OCI-LY7 (cell line): ENCODE measurements around the gene OGFOD3. TPM values are rescaled to one million over a fixed set of nuclear protein-coding genes. Genes with fewer than 3 reads are reported as not detected.

Experiments used
- BruUV-seq: library from RNA; stranded (reverse); fragments of 400-500 nt; replicated peaks from 2 replicates; lab custom pipeline; 2021; lab: Mats Ljungman, UMichigan
- CTCF ChIA-PET: fragments of 300-600 bp; sonication (Branson Sonifier 250); formaldehyde crosslinking; loops from one replicate; lab custom pipeline; 2022; ENCODE audit warnings: antibody characterized with exemption; ENCODE audit not compliant: unreplicated experiment; lab: Charles Lee
- POLR2A ChIA-PET: fragments of 300-600 bp; sonication (Branson Sonifier 250); formaldehyde crosslinking; loops from one replicate; lab custom pipeline; 2022; ENCODE audit warnings: antibody characterized with exemption; lab: Charles Lee
- DNase-seq: peaks from one replicate; pipeline ENCODE4 v3.0.0-alpha.2; 2015; ENCODE audit warnings: low spot score
- H2AFZ ChIP-seq: fragments of 200-600 bp; sonication (generic), shearing (Covaris generic); 2 replicates; pipeline ENCODE4 v1.6.1; 2014; ENCODE audit warnings: mild to moderate bottlenecking, antibody characterized with exemption, low read length, moderate library complexity
- H3K27ac ChIP-seq: fragments of 200-600 bp; sonication (generic); 2 replicates; pipeline ENCODE4 v1.5.1; 2014; ENCODE audit warnings: mixed run types, low read depth, mild to moderate bottlenecking, moderate library complexity, low read length, inconsistent platforms; ENCODE audit not compliant: poor library complexity, severe bottlenecking
- H3K36me3 ChIP-seq: fragments of 200-600 bp; sonication (generic); 2 replicates; pipeline ENCODE4 v1.6.1; 2014; ENCODE audit warnings: mild to moderate bottlenecking, antibody characterized with exemption, low read length, moderate library complexity, mixed read lengths; ENCODE audit not compliant: insufficient read depth
- H3K4me1 ChIP-seq: fragments of 200-600 bp; sonication (generic); 2 replicates; pipeline ENCODE4 v1.5.1; 2014; ENCODE audit warnings: mild to moderate bottlenecking, low read length; ENCODE audit not compliant: insufficient read depth, poor library complexity, severe bottlenecking
- H3K4me2 ChIP-seq: fragments of 200-600 bp; sonication (generic); 2 replicates; pipeline ENCODE4 v1.6.1; 2014; ENCODE audit warnings: mild to moderate bottlenecking, low read length
- H3K4me3 ChIP-seq: fragments of 200-600 bp; sonication (generic); 2 replicates; pipeline ENCODE4 v1.5.1; 2014; ENCODE audit warnings: mild to moderate bottlenecking, low read depth, low read length; ENCODE audit not compliant: poor library complexity, severe bottlenecking
- H3K79me2 ChIP-seq: fragments of 200-600 bp; sonication (generic); 2 replicates; pipeline ENCODE4 v1.6.1; 2016; ENCODE audit warnings: low read depth, mild to moderate bottlenecking, low read length, moderate library complexity, mixed read lengths; ENCODE audit not compliant: insufficient read depth
- H3K9me2 ChIP-seq: fragments of 200-600 bp; sonication (generic); 2 replicates; pipeline ENCODE4 v1.6.1; 2016; ENCODE audit warnings: mild to moderate bottlenecking, low read length, mixed read lengths; ENCODE audit not compliant: insufficient read depth
- H3K9me3 ChIP-seq: fragments of 200-600 bp; sonication (generic); 2 replicates; pipeline ENCODE4 v1.6.1; 2014; ENCODE audit warnings: mild to moderate bottlenecking, mixed run types, low read length, mixed read lengths
- H4K20me1 ChIP-seq: fragments of 200-600 bp; sonication (generic); 2 replicates; pipeline ENCODE4 v1.6.1; 2014; ENCODE audit warnings: mild to moderate bottlenecking, antibody characterized with exemption, low read length, moderate library complexity, mixed read lengths; ENCODE audit not compliant: insufficient read depth
- CTCF ChIP-seq: fragments of 200-600 bp; sonication (generic); conservative IDR thresholded peaks from 2 replicates; pipeline ENCODE4 v1.5.1; 2014; ENCODE audit warnings: mild to moderate bottlenecking, antibody characterized with exemption, low read length, moderate library complexity, mixed read lengths
- EZH2phosphoT487 ChIP-seq: fragments of 200-600 bp; sonication (generic); IDR thresholded peaks from 2 replicates; pipeline ENCODE4 v1.6.1; 2018; ENCODE audit warnings: low read depth, borderline replicate concordance, mild to moderate bottlenecking, mixed run types, antibody characterized with exemption, low read length, moderate library complexity, mixed read lengths
- intact Hi-C: fragments of 100-400 bp; cut with micrococcal nuclease; formaldehyde crosslinking; loops from one replicate; pipeline ENCODE4 v1.10.0; 2022; ENCODE audit not compliant: unreplicated experiment
- total RNA-seq, 2 experiments: library from RNA; depleted of rRNA in 1 of 2; stranded (reverse); fragments of >200 nt in 1 of 2; shearing (Covaris generic) in 1 of 2; gene quantifications; 2 replicates each; pipeline ENCODE4 v1.2.3, GENCODE V29; 2014 to 2022

OGFOD3 gene
- total RNA-seq, 2 experiments from 2014 or later = 55.6 to 65.2 TPM

- H3K36me3 ChIP-seq = peaks cover 37% of the 10 kb centered on the region; the same call in 1 of the 2 replicates
- H3K9me3 ChIP-seq = no peaks in the 10 kb centered on the region
- BruUV-seq = no TSS peak
- H3K79me2 ChIP-seq = no peaks in the 10 kb centered on the region
- intact Hi-C loops = no loop called here
- no peak for DNase-seq
- H4K20me1 ChIP-seq = no peaks in the 10 kb centered on the region
- H3K4me1 ChIP-seq = peaks cover 6% of the 10 kb centered on the region
- TF ChIP-seq CTCF (no peak), EZH2phosphoT487 (no peak)
- POLR2A ChIA-PET = interaction anchor here (0.7 kb wide), 2 partner anchors 372 to 435 kb away, joined by 5 read pairs; no protein-coding TSS in a partner anchor
- no peak overlapping the region for H2AFZ ChIP-seq
- H3K4me3 ChIP-seq = no peak overlapping the region
- no peak overlapping the region for H3K27ac ChIP-seq
- H3K4me2 ChIP-seq = no peak overlapping the region
- CTCF ChIA-PET = no interaction called here
- no peaks in the 10 kb centered on the region for H3K9me2 ChIP-seq
Observed at GRCh38 chr17:82410014-82410716, 8.2 kb downstream of the OGFOD3 start.

- Histone ChIP-seq H3K4me2 (no peak overlapping the region), H2AFZ (no peak overlapping the region), H3K4me3 (no peak overlapping the region), H3K79me2 (no peaks in the 10 kb centered on the region), H3K4me1 (peaks cover 6% of the 10 kb centered on the region), H4K20me1 (no peaks in the 10 kb centered on the region), H3K9me3 (no peaks in the 10 kb centered on the region), H3K36me3 (peaks cover 31% of the 10 kb centered on the region), H3K9me2 (no peaks in the 10 kb centered on the region), H3K27ac (no peak overlapping the region)
- no TSS peak for BruUV-seq
- intact Hi-C loops = no loop called here
- ChIA-PET POLR2A (no interaction called here), CTCF (no interaction called here)
- TF ChIP-seq EZH2phosphoT487 = no peak
- TF ChIP-seq CTCF = no peak
- no peak for DNase-seq
Observed at GRCh38 chr17:82408938-82409318, 9.5 kb downstream of the OGFOD3 start.

GRCh38 chr17:82408288-82408937 is 10.0 kb downstream of the OGFOD3 start:
- peaks cover 34% of the 10 kb centered on the region for H3K36me3 ChIP-seq
- H3K79me2 ChIP-seq = no peaks in the 10 kb centered on the region
- intact Hi-C loops = no loop called here
- no peaks in the 10 kb centered on the region for H4K20me1 ChIP-seq
- CTCF ChIA-PET = no interaction called here
- POLR2A ChIA-PET = no interaction called here
- peaks cover 10% of the 10 kb centered on the region for H3K4me1 ChIP-seq
- H3K9me3 ChIP-seq = no peaks in the 10 kb centered on the region
- H3K9me2 ChIP-seq = no peaks in the 10 kb centered on the region
- TF ChIP-seq EZH2phosphoT487 (no peak), CTCF (no peak)
- H3K4me3 ChIP-seq = no peak overlapping the region
- no peak overlapping the region for H3K27ac ChIP-seq
- no peak for DNase-seq
- no peak overlapping the region for H2AFZ ChIP-seq
- H3K4me2 ChIP-seq = no peak overlapping the region
- no TSS peak for BruUV-seq
